Stimulated activated CD4-positive, alpha-beta T cell treated with anti-CD3 and anti-CD28 coated beads, Interleukin-1b, Interleukin-23, amount 100 ng/mL, for 4 hours (primary cell): ENCODE data around the gene CNFN.

Experiments used
- DNase-seq, 2 donors: peaks; one replicate each; pipeline ENCODE4 v3.0.0-alpha.2; 2020; ENCODE audit warnings: low read depth in 2 of 2

Gene CNFN

DNA sequence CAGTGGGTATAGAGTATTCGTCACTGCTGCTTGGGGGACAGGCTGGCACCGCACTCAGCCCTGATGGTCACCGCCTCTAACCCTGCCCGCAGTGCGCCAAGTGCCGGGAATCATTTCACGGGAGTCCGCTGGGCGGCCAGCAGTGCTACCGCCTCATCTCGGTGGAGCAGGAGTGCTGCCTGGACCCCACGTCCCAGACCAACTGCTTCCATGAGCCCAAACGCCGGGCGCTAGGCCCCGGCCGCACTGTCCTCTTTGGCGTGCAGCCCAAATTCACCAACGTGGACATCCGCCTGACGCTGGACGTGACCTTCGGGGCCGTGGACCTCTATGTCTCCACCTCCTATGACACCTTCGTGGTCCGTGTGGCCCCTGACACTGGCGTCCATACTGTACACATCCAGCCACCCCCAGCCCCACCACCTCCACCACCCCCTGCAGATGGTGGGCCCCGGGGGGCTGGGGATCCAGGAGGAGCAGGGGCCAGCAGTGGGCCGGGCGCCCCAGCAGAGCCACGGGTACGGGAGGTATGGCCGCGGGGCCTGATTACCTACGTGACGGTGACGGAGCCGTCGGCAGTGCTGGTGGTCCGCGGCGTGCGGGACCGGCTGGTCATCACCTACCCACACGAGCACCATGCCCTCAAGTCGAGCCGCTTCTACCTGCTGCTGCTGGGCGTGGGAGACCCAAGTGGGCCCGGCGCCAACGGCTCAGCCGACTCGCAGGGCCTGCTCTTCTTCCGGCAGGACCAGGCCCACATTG, 14.5 kb downstream of the CNFN start:
- no peak for DNase-seq

DNA sequence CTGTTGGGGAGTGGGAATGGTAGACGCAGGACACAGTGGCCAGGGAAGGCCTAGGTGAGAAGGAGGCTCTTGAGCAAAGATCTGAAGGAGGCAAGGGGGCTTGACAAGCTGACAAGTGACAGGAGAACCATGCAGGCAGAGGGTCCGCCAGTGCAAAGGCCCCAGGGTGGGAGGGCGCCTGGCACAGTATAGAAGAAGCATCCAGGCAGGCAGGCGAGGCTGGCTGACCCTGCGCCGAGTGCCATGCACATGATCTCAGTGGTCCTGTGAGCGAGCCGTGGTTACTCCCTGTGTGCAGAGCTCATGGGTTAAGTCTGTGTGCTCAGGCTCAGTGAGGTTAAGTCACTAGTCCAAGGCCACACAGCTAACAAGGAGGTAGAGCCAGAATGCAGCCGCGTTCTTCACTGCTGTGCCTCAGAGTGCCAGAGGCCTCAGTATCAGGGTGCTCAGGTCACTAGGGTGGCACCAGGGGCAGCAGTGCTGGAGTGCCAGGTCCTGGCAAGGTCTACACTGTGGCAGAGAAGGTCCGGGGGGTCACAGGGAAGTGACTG, 15.2 kb downstream of the CNFN start:
- no peak for DNase-seq

DNA sequence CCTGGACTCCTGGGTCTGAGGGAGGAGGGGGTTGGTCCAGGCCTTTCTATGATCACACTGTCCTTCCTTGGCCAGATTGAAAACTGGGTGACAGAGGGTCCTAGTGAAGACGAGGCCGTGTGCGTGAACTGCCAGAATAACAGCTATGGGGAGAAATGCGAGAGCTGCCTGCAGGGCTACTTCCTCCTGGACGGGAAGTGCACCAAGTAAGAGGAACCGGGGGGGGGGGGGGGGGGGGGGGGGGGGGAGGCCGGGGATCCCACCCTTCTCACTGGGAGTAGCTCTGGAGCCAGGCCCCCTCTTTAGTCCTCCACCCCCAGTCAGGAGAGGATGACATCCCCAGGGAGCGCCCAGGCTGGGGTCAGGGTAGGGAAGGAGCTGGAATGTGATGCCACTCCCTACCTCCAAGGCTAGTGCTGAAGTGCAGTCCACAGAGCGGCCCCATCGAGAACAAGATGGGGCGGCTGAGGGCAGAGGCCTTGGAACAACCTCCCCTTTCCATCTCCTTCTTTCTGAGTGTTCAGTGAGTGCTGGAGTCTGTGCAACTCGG, 19.4 kb downstream of the CNFN start:
- no peak for DNase-seq

- no peak for DNase-seq
These were observed 20.0 kb downstream of the CNFN start for GRCh38 chr19:42370068-42370520.

- DNase-seq: no peak
These were observed 20.5 kb downstream of the CNFN start for GRCh38 chr19:42369433-42370067.

DNA sequence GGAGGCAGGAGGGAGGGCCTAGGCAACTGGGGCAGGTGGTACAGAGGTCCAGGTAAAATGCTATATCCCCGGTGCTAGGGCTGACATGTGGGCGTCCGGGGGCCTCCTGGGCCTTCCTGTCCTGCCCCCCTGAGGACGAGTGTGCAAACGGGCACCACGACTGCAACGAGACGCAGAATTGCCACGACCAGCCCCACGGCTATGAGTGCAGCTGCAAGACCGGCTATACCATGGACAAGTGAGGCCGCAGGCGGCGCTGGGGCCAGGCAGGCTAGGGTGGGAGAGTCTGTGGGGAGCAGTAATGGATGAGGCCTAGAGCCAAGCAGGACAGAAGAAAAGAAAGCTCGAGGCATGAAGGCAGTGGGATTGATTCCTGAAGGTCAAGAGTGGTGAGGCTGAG, 21.3 kb downstream of the CNFN start:
- DNase-seq: no peak

DNA sequence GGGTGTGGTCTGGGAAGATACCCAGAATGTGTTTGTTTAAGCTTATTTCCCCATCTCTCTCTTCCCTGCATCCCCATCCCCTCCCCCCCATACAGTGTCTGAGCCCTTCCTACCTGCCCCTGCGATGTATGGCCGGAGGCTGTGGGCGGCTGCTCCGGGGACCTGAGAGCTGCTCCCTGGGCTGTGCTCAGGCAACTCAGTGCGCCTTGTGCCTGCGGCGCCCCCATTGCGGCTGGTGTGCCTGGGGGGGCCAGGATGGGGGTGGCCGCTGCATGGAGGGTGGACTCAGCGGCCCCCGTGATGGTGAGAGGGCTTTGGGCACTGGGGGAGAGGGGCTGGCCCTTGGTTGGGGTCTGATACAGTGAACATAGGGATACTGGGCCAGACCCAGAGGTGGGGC, 21.7 kb downstream of the CNFN start:
- DNase-seq: no peak

DNA sequence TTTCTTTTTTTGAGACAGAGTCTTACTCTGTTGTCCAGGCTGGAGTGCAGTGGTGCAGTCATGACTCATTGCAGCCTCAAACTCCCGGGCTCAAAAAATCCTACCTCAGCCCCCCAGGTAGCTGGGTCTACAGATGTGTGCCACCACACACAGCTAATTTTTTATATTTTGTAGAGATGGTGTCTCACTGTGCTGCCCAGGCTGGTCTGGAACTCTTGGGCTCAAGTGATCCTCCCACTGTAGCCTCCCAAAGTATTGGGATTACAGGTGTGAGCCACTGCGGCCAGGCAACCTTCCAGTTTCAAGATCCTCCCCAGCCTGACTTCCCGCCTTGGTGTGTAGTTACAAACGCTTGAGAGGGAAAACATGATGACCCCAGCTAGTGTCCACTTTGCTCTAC, 22.2 kb downstream of the CNFN start:
- no peak for DNase-seq

DNA sequence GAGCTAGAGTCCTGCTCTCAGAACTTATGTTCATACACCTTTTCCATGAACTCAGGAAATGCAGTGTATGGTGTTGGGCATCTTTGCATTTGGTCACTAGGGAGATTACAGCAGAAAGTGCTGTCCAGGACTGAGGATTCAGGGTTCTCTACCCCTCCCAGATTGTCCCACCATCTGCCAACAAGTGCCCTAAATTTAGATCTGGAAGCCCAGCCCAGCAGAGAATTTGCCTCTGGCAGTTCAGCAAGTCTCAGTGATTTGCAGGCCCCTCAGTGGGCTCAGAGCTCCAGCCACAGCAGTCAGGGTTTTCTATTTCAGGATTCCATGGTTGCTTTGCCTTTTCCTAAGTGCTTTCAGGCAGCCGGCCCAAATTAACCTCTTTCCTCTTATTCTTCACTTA, 23.4 kb downstream of the CNFN start:
- DNase-seq: no peak

GRCh38 chr19:42363614-42364346, 26.3 kb downstream of the CNFN start:
- no peak for DNase-seq

DNA sequence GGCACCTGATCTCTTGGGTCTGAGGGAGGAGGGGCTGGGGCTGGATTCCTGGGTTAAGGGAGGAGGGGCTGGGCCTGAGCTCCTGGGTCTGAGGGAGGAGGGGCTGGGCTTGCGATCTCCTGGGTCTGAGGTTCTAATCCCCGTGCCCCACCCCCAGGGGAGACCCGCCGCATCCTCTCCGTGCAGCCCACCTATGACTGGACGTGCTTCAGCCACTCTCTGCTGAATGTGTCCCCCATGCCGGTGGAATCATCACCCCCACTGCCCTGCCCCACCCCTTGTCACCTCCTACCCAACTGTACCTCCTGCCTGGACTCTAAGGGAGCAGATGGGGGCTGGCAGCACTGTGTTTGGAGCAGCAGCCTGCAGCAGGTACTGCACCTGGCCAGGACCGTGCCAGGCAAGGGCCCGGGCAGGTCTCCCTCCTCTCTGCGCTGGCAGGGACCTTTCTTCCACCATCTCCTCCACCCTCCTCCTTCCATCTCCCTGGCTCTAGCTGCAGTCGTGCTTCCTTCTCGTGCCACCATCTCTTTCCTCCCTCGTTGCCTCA, 27.1 kb downstream of the CNFN start:
- no peak for DNase-seq

DNA sequence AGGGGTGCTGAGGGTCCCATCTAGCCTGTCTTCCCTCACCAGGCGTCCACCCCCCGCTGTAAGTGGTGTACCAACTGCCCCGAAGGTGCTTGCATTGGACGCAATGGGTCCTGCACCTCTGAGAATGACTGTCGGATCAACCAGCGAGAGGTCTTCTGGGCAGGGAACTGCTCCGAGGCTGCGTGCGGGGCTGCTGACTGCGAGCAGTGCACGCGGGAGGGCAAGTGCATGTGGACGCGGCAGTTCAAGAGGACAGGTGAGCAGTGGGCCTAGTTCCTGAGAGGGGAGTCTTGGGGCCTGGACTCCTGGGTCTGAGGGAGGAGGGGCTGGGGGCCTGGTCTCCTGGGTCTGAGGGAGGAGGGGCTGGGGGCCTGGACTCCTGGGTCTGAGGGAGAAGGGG, 27.8 kb downstream of the CNFN start:
- DNase-seq: no peak

GRCh38 chr19:42361545-42361910, 28.6 kb downstream of the CNFN start:
- no peak for DNase-seq

GRCh38 chr19:42360787-42361544, 29.1 kb downstream of the CNFN start:
- no peak for DNase-seq

DNA sequence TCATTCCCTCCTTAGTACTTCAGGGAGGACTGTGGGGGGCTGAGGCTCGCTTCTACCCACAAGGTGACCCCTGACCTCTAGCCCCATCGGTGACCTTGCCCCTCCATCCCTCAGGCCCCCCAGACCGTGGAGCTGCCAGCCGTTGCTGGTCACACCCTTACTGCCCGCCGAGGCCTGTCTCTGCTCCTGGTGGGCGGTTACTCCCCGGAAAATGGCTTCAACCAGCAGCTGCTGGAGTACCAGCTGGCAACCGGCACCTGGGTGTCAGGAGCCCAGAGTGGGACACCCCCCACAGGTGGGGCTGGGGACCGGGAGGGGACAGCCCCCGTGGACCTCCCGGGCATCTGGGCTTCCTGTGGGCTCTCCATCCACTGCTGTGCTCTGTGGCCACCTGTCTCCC, 32.8 kb downstream of the CNFN start:
- DNase-seq: no peak

- DNase-seq: no peak
These were observed 33.4 kb downstream of the CNFN start for GRCh38 chr19:42356686-42357085.

GRCh38 chr19:42355896-42356295, 34.2 kb downstream of the CNFN start:
- no peak for DNase-seq

DNA sequence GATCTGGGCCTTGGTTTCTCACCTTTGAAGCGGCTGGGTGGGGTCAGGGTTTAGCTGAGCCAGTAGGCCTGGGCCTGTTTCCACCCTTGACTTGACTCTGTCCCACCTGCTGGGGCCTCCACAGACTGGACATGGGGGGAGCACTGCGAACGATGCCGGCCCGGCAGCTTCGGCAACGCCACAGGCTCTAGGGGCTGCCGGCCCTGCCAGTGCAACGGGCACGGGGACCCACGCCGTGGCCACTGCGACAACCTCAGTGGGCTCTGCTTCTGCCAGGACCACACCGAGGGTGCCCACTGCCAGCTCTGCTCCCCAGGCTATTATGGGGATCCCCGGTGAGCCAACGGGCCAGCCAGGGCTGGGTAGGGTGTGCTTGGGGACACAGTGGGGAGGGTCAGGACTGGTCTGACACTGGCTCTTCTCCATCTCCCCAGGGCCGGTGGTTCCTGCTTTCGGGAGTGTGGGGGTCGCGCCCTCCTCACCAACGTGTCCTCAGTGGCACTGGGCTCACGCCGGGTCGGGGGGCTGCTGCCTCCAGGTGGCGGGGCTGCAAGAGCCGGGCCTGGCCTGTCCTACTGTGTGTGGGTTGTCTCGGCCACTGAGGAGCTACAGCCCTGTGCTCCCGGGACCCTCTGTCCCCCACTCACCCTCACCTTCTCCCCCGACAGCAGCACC, 36.6 kb downstream of the CNFN start:
- no peak for DNase-seq

GRCh38 chr19:42352301-42353259, 37.5 kb downstream of the CNFN start:
- DNase-seq: no peak
